Fibroblast of villous mesenchyme (primary cell): Measurements from ENCODE around the gene ADAMTS7. TPM values are rescaled to one million over a fixed set of nuclear protein-coding genes. Genes with fewer than 3 reads are reported as not detected.
A peak's percentile ranks its signal among the peaks of the same experiment; 100 is the strongest.
"Not testable (repeated sequence)": the region's sequence is repeated elsewhere in the genome, so short reads cannot be mapped to it uniquely, and the experiment has no call there.

Experiments used
- DNase-seq: peaks from one replicate; pipeline ENCODE4 v3.0.0-alpha.2; 2010; ENCODE audit warnings: low read depth
- H3K4me3 ChIP-seq: 2 replicates; pipeline ENCODE4 v1.5.1; 2011; ENCODE audit warnings: low read depth, mild to moderate bottlenecking, low read length
- total RNA-seq: library from RNA; depleted of rRNA; stranded (reverse); fragments of >200 nt; gene quantifications from 2 replicates; pipeline ENCODE4 v1.2.3, GENCODE V29; 2012
- TF ChIP-seq, protein P1 (sequence below): IDR thresholded peaks from 2 replicates; pipeline ENCODE4 v1.5.1; 2012; ENCODE audit warnings: low read depth, mild to moderate bottlenecking, low read length; ENCODE audit not compliant: insufficient read depth

Gene ADAMTS7
- total RNA-seq, 1 donor, result 16.4 TPM

DNA sequence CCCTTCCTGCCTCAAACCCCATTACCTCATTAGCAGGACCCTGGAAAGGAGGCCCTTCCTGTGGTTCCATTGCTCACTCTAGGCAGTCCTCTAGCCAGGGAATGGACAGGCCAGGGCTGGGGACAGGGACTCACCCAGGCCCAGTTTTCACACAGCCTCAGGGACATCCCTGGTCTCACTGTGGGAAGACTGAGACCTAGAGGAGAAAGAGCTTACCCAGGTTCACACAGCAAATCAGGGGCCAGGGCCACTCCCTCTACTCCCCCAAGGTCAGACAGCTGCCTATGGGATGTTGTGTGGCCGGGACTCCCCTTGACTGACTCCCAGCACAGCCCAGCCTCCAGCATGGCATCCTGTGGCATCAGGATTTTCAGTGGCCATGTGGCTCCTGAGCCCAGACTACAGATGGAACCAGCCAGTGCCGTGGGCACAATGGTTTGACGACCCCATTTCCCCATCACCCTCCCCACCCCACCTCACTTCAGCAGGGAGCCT, 49.3 kb downstream of the ADAMTS7 start:
- TF ChIP-seq, protein P1, sequence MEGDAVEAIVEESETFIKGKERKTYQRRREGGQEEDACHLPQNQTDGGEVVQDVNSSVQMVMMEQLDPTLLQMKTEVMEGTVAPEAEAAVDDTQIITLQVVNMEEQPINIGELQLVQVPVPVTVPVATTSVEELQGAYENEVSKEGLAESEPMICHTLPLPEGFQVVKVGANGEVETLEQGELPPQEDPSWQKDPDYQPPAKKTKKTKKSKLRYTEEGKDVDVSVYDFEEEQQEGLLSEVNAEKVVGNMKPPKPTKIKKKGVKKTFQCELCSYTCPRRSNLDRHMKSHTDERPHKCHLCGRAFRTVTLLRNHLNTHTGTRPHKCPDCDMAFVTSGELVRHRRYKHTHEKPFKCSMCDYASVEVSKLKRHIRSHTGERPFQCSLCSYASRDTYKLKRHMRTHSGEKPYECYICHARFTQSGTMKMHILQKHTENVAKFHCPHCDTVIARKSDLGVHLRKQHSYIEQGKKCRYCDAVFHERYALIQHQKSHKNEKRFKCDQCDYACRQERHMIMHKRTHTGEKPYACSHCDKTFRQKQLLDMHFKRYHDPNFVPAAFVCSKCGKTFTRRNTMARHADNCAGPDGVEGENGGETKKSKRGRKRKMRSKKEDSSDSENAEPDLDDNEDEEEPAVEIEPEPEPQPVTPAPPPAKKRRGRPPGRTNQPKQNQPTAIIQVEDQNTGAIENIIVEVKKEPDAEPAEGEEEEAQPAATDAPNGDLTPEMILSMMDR, result no peak
- no peak overlapping the region for H3K4me3 ChIP-seq
- no peak for DNase-seq

DNA sequence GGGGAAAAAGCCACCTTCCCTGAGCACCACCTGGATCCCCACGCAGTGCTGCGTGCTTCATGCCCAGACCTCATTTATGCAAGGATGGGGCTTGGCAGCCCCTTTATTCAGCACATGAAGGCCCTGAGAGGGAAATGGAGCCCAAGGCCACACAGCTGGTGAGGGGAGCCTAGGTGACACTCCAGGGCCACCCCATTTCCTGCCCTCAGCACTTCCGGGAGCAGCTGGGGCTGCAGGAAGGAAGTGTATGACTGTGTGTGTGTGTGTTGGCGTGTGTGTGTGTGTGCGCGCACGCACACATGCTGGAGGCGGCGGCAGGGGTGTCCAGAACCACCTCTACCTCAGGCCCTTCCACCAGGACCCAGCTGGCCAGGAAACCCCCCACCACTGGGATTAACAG, 49.8 kb downstream of the ADAMTS7 start:
- DNase-seq, H3K4me3 ChIP-seq: not testable (repeated sequence)

GRCh38 chr15:78761020-78761419, 50.2 kb downstream of the ADAMTS7 start:
- H3K4me3 ChIP-seq, result no peak overlapping the region
- TF ChIP-seq, protein P1, result no peak
- DNase-seq, result no peak

- DNase-seq, result peak; percentile 76
- H3K4me3 ChIP-seq, result not testable (repeated sequence)
These were observed 51.0 kb downstream of the ADAMTS7 start for GRCh38 chr15:78760091-78760882.

DNA sequence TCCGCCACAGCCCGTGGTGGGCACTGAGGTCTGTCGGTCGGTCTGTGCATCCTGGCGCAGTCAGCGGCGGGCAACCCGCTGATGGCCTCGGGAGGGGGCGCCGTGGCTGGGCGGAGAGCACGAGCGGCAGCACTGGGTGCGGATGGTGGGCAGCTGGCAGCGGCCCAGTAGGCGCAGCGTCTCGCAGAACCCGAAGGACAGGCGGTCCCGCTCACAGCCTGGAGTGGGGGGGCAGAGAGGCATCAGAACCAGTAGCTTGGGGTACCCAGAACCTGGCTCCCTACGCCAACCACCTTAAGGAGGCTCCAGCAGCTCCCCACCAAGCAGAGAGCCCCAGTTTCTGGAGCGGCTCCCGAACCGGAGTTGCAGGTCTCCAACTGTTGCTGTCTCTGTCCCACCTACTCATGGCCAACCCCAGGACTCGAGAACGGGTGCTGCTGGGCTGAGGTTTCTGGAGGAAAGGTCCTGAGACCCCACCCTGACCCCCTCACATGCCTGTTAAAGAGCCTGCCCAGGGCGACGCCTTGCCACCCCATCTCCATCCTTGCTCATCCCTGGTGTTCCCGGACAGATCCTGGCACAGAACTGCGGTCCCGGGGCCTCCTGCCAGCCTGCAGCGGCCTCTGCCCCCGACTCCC, 51.8 kb downstream of the ADAMTS7 start:
- DNase-seq, H3K4me3 ChIP-seq: not testable (repeated sequence)

DNA sequence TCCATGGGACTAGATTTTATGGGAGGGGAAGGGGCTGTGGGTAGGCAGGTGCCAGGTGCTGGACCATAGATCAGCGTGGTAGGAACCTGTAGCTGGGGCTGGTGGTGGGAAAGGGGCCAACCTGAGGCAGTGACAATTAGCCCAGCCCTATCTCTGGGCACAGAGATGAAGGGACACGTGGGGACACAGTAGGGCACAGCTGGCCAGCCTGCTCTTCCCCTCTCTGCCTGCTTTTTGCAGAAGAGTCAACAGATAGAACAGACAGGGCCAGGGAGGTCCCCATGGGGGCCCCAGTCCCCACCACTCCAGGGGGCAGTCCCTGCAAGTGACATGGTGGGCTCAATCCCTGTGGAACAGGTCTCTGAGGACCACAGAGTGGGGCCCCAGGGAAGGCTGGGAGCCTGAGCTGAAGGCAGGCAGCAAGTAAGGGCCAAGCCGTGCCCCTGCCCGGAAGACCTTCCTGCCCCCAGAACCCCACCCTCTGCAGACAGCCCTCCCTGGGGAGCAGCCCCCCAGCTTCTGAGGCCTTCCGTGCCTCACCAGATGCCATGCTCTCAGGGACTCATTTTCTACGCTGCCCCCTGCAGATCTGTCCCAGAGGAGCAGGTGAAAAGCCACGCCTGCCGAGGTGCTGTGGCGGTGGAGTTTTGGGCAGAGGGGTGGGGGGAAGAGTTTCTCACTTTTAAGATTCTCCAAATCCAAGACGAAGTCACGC, 52.6 kb downstream of the ADAMTS7 start:
- not testable (repeated sequence) for H3K4me3 ChIP-seq, DNase-seq

DNA sequence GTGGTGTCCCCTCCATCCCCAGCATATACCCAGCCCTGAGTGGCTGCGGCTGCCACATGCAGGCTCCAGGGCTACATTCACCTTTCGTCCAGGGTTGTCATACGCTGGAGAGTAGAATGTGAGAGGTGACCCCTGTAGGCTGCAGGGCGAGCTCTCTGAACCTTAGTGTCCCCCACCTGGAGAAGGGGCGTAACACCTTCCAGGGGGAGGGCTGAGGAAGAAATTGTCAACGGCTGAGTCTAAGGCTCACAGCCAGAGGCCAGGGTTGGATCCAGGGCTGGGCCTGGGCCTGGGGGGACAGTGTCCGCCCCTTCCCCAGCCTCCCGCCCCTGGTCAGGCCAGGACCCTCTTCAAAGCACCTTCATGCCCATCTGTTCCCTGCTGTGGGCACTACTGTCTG, 53.2 kb downstream of the ADAMTS7 start:
- not testable (repeated sequence) for DNase-seq, H3K4me3 ChIP-seq

DNA sequence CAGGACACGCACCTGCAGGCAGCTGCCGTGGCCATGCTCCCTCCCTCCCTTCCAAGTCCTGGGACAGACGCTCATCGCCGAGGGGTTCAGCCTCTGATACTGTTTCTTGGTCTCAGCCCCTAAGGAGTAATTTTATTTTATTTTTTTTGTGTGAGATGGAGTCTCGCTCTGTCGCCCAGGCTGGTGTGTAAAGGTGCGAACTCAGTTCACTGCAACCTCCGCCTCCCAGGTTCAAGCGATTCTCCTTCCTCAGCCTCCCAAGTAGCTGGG, 53.7 kb downstream of the ADAMTS7 start:
- no peak for DNase-seq
- TF ChIP-seq, protein P1, result no peak
- H3K4me3 ChIP-seq, result no peak overlapping the region

- H3K4me3 ChIP-seq, result not testable (repeated sequence)
These were observed 54.3 kb downstream of the ADAMTS7 start for GRCh38 chr15:78756781-78757635.

More at GRCh38 chr15:78756781-78757635, 54.3 kb downstream of the ADAMTS7 start:
- DNase-seq, result peak; percentile 66
